ENCODE data around the gene SUSD5.
"Not testable (repeated sequence)": the region's sequence is repeated elsewhere in the genome, so short reads cannot be mapped to it uniquely, and the experiment has no call there.

Gene SUSD5

DNA sequence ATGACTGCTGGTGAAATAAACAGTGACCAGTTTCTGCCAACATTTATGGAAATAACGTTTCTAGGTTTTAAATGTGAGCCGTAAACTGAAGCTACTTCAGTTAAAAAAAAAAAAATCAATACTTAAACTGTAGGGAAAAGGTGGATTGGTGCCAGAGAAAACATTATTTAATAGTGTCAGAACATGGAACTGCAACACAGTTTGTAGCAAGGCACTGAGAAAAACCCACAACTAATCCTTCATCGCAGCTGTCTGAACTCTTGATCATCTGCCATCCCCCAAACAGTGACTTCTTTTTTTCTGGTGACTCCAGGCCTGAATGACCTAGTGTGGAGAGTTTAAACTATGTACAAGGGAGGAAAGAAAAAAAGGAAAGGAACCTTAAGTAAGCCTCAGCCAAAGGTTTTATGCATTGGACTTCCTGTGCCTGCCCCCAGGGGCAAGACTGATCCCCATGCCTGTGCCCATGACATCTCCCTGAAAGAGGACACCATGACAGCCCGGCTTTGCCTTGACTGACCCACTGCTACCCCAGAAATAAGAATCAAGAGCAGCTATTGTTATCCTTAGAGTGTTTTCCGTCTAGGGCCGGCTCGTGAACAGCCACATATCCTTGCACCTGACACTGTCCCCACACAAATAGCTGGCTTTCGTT is 71.7 kb downstream of the SUSD5 start:
- DNase-seq: no peak

DNA sequence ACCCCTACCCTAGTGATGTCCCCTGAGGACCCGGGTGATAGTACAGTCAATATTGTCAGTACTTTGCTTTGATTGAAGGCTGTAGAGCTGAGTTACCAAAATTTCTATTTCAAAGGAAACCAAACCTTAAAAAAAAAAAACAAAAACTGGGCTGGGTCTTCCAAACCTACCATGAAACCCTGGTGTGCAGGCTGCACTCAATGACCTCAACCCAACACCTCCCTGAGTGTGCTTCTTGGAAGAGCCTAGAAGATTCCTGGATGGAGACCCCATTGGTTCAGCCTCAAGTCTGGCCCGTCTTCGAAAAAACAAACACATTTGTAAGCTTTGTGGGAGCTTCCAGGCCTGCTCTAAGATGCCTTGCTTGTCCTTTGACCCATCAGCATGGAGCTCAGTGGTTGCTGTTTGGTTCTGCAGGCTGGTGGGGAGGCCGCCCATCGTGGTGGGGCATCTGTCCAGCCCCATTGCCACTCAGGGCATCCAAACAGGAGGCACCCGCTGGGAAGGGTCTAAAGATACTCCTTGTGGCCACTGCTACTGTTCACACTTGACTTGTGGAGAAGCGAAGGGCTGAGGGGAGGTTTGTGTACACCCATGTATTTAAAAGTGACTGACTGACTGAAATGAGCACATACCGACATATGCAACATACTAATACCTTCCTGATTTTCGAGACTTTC is 72.6 kb downstream of the SUSD5 start:
- no peak for DNase-seq

- DNase-seq: no peak
Observed at GRCh38 chr3:33145221-33145900, 73.2 kb downstream of the SUSD5 start.

DNA sequence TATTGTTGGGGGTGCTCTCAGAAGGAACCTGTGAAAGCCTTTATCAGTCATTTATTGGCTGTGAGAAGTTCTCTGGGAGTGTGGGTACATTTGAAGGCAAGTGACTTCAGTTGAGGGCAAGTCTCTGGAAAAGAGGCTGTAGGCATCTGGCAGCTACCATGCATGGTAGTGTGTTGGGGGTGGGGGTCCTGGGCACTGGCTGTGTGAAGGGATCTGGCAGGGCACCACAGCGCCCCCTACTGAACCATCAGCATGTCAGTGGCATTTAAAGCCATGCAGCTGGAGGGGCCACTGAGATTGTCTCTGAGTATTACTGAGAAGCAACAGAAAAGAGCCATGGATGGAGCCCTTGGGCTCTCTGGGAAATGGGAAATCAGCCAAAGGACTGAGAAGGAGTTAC is 74.2 kb downstream of the SUSD5 start:
- DNase-seq: no peak

DNA sequence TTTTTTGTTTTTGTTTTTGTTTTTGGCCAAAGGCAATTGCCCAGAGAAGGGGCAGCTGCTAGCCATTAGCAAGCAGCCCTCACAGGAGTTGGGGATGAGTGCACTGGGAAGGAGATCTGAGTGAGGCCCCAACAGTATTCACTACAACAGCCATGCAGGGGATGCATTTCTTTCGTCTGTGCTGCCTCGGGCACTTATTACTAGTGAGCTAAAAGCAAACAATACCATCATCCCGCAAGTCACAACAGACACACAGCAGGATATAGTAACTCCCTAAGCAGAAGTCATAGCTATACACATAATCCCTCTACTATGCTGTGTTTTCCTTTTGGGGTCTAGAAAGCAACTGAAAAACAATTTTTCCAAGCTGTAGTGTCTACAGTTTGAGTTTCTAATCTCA is 77.6 kb downstream of the SUSD5 start:
- DNase-seq: no peak

DNA sequence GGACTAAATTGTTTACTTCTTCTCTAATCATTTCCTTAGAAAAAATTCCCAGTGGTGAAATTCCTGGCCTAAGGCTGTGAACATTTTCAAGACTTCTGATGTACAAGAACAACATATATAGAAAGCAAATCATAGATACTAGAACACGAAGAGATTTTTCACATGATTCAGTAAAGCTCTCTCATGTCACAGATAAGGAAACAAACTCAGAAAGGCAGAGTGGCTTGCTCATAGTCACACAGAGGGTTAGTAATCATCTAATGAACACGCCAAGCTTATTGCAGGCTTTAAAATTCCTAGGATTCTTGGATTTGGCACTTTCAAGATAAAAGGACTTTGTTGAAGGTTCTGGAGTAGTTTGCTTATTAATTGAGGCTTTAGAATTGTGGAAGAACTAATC is 78.6 kb downstream of the SUSD5 start:
- DNase-seq: no peak

GRCh38 chr3:33139006-33139623 is 79.5 kb downstream of the SUSD5 start:
- DNase-seq: not testable (repeated sequence)

DNA sequence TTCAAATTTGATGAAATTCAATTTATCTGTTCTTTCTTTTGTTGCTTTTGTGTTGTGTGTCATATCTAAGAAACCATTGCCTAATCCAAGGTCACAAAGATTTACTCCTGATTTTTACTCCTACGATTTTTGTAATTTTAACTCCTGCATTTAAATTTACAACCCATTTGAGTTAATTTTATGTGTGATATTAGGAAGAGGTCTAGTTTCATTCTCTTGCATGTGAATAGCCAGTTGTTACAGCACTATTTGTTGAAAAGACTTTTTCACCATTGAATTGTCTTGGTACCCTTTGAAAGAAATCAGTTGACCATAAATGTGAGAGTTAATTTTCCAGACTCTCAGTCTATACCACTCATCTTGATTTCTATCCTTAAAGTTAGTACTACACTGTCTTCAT is 80.9 kb downstream of the SUSD5 start:
- no peak for DNase-seq

DNA sequence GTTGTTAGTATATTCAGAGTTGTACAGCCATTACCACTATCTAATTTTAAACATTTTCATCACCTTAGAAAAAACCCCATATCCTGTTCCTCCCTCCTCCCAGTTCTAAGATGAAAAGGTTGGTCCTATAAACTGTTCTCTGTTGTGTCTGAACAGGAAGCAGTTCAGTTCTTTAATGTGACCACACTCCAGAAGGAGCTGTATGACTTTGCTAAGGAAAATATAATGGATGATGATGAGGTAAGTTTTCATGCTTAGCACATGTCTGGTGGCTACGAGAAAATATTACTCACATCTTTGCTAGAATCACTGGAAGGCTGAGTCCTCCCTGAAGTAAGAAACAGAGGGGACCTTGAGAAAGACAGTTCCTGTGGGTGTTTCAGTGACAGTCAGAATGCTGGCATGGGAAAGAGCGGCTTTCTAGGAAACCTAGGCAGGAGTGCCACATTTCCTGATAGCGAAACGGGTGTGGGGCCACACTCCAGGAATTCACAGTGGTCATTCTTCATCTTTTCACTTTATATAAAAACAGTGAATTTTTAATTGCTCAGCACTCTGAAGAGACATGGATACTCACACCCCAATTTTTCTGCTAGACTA is 84.5 kb downstream of the SUSD5 start:
- DNase-seq: no peak

GRCh38 chr3:33132019-33132360 is 86.6 kb downstream of the SUSD5 start:
- no peak for DNase-seq

- DNase-seq: no peak
Observed at GRCh38 chr3:33131331-33132018, 87.1 kb downstream of the SUSD5 start.

GRCh38 chr3:33130144-33130543 is 88.5 kb downstream of the SUSD5 start:
- DNase-seq: no peak

DNA sequence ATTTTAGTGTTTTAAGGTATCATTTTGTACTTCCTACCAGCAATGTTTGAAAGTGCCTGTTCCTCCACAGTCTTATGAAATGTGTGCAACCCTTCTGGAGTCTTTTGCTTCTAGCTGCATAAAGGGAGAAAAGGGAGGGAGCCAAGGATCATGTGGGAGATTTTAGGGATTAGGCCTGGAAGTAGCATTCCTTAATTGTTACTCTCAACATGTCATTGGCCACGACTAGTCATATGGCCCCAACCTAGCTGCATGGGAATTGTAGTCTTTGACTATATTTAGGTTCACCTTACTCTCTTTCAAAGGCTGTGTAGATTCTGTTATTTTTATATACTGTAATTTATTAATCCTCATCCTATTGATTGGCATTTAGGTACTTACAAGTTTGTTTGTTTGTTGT is 89.9 kb downstream of the SUSD5 start:
- DNase-seq: no peak

GRCh38 chr3:33125840-33126239 is 92.8 kb downstream of the SUSD5 start:
- DNase-seq: no peak

DNA sequence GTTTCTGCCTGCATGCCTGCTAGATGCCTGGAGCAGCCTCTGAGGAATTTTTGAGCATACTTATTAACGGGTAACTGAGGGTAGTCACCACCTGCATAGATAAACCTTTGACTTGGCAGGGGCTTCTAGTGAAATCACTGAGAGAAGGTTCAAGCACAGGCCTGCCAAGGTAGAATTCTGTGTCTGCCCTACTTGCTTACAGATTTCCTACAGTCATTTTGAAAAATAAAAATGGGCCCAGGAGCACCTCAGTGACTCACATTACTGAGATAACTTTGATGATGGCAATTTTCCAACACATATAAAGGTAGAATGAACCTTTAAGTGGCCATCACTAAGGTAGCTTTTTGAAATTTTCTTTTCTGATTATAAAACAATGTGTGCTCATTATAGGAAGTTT is 94.0 kb downstream of the SUSD5 start:
- no peak for DNase-seq

DNA sequence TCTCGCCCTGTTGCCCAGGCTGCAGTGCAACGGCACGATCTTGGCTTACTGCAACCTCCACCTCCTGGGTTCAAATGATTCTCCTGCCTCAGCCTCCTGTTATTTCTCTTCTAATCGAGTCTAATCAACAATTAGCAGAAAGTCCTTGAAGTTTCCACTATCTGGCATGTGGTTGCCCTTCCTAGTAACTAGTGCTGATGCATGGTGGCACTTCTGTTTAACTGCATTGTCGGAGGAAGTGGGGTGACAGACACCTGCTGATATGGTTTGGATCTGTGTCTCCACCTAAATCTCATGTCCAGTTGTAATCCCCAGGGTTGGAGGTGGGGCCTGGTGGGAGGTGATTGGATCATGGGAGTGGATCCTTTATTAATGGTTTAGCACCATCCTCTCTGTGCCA is 95.6 kb downstream of the SUSD5 start:
- no peak for DNase-seq

DNA sequence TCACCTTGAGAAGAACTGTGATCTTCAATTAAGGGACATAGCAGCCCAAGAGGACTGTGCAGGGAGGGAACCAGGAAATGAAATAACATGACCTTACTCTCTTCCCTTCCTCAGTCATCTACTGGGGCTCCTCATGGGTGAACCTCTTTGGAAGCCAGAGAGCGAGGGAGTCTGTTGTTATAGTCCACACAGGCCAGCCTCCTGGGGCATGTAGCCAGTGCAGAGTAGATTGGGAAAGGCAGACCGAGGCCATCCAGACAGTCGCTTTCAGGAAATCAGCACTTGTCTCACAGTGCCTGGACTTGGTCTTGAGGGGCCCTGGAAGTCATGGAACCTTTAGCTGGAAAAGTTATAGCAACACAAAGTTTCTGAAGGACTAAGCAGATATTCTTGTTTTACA is 98.7 kb downstream of the SUSD5 start:
- no peak for DNase-seq

GRCh38 chr3:33117461-33117860 is 101.1 kb downstream of the SUSD5 start:
- no peak for DNase-seq

- no peak for DNase-seq
Observed at GRCh38 chr3:33115024-33115768, 103.4 kb downstream of the SUSD5 start.

DNA sequence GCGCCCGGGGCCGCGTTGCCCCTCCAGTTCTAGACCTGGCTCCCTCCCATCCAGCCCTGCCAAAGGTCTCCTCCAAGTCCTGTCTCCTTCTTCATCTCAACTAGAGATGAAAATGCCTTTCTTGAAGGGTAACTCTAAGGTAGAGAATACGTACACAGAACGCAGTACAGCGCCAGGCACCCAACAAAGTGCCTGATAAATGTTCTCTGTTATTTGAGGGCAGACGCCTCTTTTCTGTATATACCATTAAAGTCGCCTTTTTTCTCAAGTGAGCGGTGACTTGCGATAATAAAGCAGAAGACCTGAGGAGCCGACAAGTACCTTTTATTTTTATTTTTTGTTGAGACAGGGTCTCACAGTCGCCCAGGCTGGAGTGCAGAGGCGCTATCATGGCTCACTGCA is 104.0 kb downstream of the SUSD5 start:
- no peak for DNase-seq

- peak; percentile 69 for DNase-seq
Observed at GRCh38 chr3:33113772-33114621, 104.6 kb downstream of the SUSD5 start, which contains the start of gene CRTAP. Gene CRTAP, plus strand, starts transcription at chr3:33114014. Its CDS starts 64 bp downstream, at chr3:33114078.
